Measurements from ENCODE around the gene DNASE1.

The DNASE1 gene

GRCh38 chr16:3664187-3664896 is 9.9 kb downstream of the DNASE1 start:
- DNase-seq (ENCODE audit: low read depth), result no peak

DNA sequence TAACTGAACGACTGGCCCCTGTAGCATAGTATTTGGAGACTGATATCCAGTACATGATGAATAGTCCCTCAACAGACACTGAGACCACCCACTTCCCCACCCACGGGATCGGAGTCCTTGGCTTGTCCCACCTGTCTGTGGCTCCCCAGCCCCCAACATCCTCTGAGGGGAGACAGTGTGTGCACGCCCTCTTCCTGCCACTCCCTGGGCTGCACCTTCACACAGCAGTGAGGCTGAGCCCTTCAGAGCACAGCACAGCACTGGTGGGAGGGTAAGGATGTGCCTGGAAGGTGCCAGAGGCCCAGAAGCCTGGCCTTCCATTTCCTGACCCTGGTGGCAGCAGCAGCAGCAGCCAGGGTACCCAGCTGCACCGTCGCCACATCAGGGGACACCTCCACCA is 11.0 kb downstream of the DNASE1 start:
- DNase-seq (ENCODE audit: low read depth), result no peak

GRCh38 chr16:3668626-3669025 is 14.1 kb downstream of the DNASE1 start:
- no peak for DNase-seq (ENCODE audit: low read depth)

DNA sequence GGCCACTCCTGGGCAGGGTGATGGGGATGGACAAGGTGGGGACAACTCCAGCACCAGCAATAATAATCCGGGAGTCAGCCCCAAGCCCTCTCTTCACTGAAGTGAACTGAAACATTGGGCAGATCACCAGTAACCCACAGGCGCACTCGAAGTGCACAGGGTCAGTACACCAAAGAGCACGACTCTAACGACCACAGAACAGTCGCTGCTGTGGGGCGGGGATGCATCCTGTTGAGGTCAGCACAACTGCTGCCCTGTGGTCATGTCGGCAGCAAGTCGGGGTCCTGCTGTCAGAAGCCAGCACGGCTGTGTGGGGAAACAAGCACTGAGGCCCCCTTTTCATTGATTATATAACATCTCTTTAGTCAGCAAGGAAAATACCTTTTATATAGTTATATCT is 14.6 kb downstream of the DNASE1 start:
- DNase-seq (ENCODE audit: low read depth), result no peak

DNA sequence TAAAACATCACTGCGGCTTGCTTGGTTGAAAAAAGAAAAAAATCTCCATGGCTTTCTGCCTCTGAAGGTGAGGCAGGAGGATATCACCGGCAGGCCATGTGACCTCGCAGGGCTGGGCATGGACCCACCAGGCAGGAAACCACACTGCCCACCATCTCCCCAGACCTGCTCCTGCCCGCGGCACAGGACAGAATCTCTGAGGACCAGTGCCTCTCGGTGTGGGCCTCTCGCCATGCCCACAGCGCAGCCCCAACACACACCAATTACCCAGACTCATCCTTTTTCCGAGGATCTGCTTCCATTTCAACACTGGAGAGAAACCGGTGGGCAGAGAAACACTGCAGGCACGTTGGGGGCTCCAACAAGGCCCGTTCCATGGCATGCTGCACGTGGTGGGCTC is 16.2 kb downstream of the DNASE1 start:
- DNase-seq (ENCODE audit: low read depth), result no peak

GRCh38 chr16:3671424-3671823 is 16.9 kb downstream of the DNASE1 start:
- no peak for DNase-seq (ENCODE audit: low read depth)

DNA sequence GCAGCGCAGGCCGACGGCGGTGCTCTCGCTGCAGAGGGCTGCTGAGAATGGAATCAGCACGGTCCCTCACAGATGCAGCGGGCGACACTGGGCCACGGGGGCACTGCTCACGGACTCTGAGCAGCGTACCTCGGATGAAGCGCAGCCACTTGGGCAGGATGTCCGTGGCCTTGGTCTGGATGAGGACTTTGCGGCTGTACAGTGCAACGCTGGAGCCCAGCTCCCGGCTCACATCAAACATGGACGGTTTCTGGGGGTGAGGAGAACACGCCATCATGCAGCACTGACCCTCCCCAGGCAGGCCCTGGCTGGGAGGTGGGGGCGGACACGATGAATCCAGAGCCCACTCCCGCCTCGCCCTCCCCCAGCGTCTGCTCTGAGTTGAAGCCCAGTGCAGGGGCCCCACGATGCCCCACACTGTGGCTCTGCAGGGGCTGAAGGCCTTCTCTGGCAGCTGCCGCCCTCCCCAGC is 18.1 kb downstream of the DNASE1 start:
- DNase-seq (ENCODE audit: low read depth), result no peak

DNA sequence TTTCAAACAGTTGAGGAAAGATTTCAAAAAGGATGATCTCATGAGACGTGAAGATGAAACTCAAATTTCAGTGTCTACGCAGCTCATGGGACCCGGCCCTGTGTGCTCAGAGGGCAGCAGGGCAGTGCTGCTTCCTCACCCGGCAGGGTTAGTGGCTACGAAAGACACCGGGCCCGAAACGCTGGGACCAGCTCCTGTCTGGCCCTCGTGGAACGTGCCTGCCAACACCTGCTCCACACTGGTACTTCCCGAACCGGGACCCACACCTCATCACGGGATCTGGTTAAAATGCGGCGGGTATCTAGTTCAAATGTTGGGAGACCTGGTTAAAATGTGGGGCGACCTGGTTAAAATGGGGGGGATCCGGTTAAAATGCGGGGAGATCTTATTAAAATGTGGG is 18.7 kb downstream of the DNASE1 start:
- DNase-seq (ENCODE audit: low read depth), result no peak

DNA sequence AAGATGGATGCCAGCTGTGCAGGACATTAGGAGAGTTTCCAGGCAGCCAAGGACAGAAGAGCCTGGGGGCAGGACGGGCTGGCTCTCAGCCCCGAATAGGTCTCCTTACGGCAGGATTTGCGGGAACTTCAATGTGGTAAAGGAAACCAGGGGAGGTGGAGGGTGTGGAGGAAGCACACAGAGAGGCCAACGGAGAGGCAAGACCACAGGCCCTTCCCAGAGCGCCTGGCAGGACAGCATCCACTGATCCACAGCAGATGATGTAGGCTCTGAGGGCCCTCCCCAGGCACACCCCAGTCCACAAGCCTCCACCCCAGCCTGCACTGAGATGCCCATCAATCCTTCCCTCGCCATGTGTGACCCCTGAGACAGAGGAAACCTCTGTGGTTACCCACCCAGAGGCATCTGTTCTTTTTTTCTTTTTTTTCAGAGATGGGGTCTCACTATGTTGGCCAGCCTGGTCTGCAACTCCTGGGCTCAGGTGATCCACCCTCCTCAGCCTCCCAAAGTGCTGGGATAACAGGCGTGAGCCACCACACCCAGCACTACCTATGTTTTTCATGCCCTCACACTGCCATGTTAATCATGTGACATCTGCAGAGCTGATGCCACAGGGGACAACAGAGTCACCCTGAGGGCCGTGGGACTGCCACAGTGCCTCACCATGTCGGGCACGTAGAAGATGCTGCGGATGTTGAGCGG is 19.3 kb downstream of the DNASE1 start:
- DNase-seq (ENCODE audit: low read depth), result no peak

DNA sequence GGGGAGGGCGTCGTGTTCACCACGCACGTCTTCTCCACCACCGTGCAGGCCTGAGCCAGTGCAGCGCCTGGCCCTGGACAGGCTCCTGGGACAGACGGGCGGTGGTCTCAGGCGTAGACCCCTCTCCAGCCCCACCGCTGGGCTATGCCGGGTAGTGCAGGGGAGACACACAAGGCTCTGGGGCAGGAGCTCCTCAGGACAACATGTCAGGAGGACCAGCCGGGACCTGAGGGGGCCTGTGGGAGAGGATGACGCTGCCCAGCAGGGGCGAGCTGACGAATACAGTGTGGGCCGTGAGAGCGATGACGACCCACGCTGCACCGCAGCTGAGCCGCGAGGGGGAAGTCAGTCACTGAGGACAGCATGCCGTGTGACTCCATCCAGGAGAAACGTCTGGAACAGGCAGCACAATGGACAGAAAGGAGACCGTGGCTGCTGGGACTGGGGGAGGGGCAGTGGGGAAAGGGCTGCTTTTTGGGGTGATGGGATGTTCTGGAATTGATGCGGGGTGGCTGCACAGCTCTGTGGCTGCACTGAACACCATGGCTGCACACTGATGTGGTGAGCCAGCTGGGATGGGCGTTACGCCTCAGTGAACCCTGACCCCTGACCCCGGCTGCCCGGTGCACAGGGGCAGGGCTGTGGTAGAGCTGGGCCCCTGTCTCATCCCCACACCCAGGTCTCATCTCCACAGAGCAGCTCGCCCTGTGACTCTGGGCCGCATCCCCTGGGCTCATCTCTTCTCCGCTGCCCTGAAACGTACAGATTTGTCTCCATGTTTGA is 20.2 kb downstream of the DNASE1 start:
- no peak for DNase-seq (ENCODE audit: low read depth)

- DNase-seq (ENCODE audit: low read depth), result no peak
Observed at GRCh38 chr16:3675601-3676130, 21.2 kb downstream of the DNASE1 start.

- no peak for DNase-seq (ENCODE audit: low read depth)
Observed at GRCh38 chr16:3677994-3678393, 23.5 kb downstream of the DNASE1 start.

DNA sequence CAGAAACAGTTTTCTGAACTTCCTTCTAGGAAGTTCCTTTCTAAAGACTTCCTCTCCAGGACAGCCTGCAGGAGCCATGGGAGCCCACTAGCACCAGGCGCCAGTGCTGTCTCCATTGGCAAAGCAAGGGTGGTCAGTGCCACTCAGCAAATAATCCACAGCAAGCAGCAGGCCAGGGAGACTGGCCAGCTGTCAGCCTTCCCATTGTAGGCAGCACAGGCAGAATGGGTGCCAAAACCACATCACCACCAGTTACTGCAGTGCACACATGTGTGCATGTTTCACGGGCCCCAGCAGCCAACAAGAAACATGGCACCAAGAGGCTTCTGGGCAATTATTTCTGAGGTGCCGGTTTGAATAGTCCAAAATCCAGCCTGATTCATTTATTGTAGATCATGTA is 26.7 kb downstream of the DNASE1 start:
- DNase-seq (ENCODE audit: low read depth), result no peak

DNA sequence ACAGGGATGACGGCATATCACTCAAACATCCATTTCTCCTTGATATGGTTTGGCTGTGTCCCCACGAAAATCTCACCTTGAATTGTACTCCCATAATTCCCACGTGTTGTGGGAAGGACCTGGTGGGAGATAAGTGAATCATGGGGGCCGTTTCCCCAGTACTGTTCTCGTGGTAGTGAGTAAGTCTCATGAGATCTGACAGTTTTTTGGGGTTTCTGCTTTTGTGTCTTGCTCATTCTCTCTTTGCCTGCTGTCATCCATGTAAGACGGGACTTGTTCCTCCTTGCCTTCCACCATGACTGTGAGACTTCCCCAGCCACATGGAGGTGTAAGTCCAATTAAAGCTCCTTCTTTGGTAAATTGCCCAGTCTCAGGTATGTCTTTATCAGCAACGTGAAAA is 32.5 kb downstream of the DNASE1 start:
- no peak for DNase-seq (ENCODE audit: low read depth)

GRCh38 chr16:3687792-3688191 is 33.3 kb downstream of the DNASE1 start:
- DNase-seq (ENCODE audit: low read depth), result no peak

- DNase-seq (ENCODE audit: low read depth), result no peak
Observed at GRCh38 chr16:3689731-3690130, 35.2 kb downstream of the DNASE1 start.

- DNase-seq (ENCODE audit: low read depth), result peak; percentile 70
Observed at GRCh38 chr16:3690470-3690928, 36.0 kb downstream of the DNASE1 start.

DNA sequence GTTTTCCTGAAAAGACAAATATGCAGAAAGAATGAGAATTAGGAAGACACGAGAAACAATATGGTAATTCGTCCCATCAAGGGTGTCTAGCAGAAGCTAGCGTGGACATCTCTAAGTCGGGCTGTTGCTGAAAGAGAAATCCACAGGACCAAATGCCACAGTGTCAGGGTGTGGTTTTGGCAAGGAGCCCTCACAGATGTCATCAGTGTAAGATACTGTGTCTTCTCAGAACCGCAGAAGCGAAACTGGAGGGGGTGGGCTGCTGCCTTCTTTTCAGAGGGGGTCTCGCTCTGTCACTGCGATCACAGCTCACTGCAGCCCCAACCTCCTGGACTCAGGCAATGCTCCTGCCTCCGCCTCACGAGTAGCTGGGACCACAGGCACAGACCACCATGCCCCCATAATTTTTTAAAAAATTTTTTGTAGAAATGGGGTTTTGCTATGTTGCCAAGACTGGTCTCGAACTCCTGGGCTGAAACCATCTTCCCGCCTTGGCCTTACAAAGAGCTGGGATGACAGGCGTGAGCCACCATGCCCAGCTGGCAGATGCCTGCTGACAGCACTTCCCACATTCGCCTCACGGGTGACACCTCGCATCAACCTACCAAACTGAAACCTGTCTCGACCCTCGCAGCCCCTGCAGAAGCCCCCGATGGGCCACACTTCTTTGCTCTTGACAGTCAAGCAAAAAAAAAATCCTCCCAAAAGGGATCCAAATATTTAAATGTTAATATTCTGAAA is 36.7 kb downstream of the DNASE1 start:
- DNase-seq (ENCODE audit: low read depth), result no peak

GRCh38 chr16:3691761-3692160 is 37.3 kb downstream of the DNASE1 start:
- DNase-seq (ENCODE audit: low read depth), result no peak

DNA sequence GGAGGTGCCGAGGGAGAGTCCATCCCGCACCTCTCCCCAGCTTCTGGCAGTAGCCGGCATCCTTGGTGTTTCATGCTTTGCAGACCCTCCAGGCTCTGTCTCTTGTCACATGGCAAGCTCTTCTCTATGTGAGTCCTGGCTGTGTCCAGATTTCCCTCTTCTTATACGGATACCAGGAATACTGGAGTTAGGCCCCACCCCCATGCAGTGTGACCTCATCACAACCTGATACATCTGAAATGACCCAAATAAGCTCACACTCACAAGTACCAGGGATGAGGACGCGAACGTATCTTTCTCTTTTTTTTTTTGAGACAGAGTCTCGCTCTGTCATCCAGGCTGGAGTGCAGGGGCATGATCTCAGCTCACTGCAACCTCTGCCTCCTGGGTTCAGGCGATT is 39.6 kb downstream of the DNASE1 start:
- DNase-seq (ENCODE audit: low read depth), result no peak

- DNase-seq (ENCODE audit: low read depth), result no peak
Observed at GRCh38 chr16:3695610-3696369, 41.3 kb downstream of the DNASE1 start.
